HG03457 (cell line): Measurements from ENCODE around the gene DPYSL5.

ENCODE experiments used
- ATAC-seq: cut with Tn5 transposase; IDR thresholded peaks from one replicate; pipeline ENCODE4 v1.9.1; 2021; ENCODE audit warnings: moderate number of reproducible peaks; ENCODE audit not compliant: unreplicated experiment

Gene DPYSL5

DNA sequence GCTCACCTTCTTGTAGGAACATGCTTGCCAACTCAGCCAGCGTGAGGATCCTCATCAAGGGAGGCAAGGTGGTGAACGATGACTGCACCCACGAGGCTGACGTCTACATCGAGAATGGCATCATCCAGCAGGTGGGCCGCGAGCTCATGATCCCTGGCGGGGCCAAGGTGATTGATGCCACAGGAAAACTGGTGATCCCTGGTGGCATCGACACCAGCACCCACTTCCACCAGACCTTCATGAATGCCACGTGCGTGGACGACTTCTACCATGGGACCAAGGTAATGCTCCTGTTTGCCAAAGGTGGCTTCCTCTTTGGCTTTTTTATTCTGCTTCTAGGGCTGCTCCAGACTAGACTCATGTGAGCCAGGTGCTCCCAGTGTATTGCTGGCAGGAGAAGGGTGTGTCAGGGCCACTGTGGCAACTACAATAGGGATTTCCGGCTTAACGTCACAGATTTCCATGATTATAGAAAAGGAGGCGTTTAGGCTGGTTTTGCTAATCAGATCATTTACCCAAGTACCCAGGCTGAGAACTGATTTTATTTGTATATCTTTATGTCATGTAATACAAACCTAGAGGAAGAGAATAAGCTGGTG is 50.6 kb downstream of the DPYSL5 start:
- ATAC-seq, result no peak

DNA sequence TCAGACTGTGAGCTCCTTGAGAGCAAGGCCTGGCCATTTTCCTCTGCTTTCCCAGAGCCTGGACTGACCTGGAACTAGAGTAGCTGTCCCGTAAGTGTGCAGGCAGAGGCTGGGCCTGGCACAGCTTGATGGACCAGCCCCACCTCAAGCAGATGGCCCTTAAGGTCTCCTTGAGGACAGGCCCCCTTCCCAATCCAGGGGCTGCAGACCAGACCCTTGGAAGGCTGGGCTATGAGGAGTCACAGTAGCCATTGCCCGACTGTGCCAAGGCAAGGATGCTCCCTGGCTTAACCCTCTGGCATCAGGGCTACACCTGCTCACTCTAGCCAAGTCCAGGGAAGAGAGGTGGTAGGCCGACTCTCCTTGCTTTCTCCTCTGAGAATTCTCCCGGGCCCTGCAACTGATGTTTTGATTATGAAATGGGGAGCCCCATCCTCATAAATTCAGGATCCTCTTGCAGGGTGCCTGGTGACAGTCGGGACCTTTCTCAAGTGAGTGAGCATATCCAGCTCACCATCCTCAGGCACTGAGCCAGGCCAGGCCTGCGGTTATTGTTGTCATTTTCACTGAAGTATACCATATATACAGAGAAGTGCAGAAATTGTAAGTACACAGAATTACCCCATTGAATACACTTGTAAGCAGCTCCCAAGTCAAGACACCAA is 51.7 kb downstream of the DPYSL5 start:
- ATAC-seq, result no peak

DNA sequence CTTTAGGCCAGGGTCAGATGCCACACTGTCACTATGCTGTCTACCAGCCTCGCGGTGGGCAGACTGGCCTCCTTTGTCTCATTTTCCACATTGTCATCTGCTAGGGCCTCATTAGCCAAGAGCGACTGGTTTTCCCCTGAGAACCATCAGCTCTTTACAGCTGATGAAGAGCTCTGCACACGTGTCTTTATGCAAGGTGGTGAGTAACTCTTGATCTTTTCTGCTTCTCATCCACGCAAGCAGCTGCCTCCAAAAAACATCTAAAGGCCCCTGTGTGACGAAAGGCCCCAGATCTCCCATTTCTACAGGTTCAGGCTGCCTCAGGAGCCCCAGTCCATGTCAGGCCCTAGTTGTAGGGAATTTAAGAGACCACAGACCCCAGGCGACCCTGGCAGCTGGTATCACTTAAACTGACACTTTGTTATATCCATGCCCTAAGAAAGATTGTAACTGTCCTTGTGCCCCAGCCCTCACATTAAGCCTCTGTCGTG is 52.9 kb downstream of the DPYSL5 start:
- no peak for ATAC-seq

DNA sequence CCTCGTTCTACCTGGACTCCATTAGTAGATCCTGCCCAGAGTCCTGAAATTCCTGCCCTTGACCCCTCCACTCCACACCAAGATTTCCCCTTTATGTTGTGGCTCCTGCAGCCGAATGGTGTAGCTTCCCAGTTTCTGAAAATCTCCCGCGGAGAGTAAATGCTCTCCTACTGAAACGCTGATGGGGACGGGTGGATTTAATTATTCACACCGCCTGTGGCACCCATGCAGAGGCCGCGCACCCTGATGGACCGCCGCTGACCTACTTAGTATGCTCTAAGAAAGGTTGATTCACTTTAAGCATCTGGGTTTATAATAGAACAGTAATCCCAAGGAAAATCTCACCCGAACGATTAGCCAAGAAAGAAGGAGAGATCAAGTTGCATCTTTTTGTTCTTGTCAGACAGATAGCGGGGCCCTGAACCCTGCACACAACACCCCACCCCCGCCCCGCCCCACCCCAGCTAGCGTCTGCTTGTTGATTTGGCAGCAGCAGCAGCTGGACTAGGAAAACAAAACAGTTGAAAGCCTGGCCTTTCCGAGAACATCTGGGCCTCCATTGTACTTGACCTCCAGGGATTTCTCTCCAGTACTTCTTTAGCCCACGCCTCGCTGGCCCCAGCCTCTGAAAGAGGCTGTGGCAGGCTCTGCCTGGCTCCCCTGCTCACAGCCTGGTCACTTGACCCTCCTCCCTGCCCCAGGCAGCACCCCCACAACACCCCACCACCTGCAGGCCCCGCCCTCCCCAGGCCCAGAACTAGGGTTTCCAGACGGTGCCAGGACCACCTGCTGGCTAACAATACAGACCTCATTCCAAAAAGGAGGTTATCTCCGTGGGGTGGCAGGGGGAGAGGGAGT is 53.6 kb downstream of the DPYSL5 start:
- no peak for ATAC-seq

DNA sequence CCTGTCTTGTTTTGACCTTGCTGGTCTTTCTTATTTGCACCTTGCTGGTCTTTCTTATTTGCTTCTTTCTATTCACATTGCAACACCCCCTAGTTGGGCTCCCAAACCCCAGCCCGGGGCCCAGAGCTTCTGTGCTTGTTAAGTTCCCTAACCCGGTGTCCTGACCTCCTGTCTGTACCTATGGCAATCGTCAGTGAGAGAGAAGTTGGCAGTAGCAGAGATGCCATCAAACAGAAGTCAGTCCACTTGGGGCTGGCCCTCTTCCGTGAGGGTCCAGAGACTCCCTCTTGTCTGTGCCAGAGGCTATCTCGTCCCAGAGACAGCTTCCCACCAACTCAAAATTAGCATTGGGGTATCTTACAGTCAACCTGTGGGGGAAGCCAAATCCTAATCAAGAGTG is 55.7 kb downstream of the DPYSL5 start:
- no peak for ATAC-seq

DNA sequence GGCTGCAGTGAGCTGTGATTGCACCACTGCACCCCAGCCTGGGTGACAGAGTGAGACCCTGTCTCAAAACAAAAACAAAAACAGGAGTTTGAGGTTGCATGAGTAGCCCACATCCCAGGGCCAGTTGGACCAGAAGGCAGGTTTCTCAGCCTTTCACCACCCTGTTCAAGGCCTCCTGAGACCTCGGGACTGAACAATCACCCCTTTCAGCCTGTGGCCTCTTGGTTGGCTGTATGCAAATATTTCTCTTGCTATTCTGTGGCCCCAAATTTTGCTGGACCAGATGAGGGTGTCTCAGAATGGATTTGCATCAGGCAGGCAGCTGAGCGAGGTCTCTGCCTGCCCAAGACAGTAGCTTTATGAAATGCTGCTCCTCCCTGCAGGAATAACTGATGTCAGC is 56.9 kb downstream of the DPYSL5 start:
- ATAC-seq, result no peak

DNA sequence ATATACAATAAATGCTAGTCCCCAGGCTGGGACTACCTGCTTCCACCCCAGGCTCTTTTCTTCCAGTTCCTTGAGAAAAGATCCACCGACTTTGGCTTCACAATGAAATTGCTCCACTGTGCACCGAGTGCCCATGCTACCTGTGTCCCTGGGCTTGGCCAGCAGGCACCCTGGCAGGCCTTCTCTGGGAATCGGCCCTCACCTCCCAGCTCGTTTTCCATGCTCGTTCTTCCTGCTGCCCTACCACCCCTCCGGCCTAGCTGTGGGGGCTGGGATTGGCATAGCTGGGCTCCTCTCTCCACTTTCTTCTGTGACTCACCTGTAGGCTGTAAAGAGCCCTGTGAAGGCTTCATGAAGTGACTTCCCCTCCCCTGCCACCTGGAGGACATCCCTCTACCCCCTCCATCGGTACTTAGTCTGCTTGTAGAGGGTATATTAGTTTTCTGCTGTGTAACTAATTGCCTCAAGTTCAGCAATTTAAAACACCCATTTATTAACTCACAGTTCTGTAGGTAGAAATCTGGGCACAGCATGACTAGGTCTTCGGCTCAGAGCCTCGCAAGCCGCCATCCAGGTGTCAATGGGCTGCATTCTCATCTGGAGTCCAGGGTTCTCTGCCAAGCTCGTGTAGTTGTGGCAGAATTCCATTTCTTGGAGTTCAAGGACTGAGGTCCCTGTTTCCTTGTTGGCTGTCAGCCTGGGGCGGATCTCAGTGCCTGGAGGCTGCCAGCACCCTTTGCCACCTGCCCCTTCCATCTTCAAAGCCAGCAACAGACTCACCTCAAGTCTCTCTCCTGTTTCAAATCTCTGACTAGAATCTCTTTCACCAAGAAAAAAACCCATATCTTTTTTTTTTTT is 57.6 kb downstream of the DPYSL5 start:
- ATAC-seq, result no peak

DNA sequence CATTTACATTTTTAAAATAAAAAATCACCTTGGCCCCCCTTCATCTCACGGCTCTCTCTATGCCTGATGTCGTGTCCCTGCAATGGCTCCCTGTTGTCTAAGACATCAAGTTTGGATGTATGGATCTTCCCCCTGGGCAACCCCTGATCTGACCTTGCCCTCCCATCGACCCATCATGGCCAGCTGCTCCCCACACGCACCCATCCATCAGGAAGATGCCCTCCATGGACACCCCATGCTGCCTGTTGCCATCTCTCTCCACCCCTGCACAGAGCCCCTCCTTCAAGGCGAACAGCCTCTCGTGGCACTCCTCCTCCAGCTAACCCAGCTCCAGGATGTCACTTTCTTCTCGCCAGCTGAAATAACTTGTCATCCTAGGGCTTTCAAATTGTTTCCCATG is 59.5 kb downstream of the DPYSL5 start:
- no peak for ATAC-seq

DNA sequence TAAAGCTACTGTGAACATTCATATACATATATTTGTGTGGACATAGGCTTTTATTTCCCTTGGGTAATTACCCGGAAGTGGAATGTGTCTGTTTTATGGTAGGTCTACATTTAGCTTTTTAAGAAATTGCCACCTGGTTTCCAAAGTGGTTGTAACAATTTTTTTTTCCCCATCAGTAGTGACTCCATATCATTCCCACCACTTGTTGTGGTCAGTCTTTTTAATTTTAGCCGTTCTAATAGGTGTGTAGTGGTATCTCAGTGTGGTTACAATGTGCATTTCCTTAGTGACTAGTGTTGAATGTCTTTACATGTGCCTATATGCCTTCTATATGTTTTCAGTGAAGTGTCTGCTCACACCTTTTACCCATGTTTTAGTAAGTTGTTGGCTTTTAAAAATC is 62.2 kb downstream of the DPYSL5 start:
- ATAC-seq, result no peak

DNA sequence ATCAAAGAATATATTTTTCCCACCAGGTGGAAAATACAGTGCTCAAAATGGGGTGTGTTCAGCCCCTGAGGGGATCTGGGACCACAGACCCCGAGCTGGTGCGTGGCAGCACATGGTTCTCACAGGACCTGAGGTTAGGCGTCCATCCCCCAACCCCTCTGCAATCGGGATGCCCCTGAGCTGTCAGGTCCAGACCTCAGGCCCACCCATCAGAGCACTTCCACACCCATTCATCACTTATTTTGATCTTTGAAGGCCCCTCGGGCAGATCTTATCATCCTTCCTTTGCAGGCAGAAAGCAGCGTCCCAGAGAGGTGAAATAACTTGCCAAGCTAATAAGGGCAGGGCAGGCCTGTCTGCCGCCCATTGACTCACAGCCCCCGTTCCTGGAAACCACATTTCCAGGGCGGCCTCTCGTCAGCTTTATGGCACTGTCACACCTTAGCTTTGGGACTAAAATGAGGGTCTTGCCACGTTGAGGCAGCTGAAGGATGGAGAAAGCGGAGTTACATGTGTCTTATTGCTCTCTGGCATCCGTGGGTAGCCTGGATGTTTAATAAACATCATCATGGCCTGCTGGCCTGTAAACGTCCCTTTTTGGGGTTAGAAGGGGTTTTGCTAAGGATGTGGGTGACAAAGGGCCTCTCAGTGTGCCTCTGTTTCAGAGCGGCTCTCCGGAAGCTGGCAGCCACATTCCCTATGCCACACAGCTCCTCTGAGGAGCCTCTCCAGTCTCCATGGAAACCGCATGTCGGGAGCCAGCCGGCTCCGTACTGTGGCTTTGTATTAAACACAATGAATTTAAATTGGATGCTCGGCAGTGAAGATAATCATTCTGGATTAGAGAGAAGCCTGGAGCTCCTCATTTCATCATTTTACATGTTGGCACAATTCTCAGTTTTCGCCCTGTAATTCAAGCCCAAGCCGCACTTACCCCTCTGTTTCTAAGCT is 64.3 kb downstream of the DPYSL5 start:
- ATAC-seq, result no peak

DNA sequence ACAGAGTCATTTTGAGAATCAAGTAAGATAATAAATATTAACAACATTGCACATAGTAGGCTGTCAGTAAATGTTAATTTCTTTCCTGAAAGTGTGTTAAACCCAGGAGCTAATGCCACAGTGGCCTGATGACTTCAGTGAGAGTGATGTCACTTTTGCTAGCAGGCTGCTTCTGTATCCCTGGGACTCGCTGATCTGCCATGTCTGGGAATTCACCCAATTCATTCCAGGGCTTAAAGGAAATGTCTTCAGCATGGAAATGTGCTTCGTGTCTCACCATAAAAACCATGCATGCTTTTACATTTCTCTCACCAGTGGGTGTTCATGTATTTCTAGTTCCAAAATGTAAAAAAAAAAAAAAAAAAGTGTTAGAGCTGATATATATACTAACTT is 65.7 kb downstream of the DPYSL5 start:
- no peak for ATAC-seq

DNA sequence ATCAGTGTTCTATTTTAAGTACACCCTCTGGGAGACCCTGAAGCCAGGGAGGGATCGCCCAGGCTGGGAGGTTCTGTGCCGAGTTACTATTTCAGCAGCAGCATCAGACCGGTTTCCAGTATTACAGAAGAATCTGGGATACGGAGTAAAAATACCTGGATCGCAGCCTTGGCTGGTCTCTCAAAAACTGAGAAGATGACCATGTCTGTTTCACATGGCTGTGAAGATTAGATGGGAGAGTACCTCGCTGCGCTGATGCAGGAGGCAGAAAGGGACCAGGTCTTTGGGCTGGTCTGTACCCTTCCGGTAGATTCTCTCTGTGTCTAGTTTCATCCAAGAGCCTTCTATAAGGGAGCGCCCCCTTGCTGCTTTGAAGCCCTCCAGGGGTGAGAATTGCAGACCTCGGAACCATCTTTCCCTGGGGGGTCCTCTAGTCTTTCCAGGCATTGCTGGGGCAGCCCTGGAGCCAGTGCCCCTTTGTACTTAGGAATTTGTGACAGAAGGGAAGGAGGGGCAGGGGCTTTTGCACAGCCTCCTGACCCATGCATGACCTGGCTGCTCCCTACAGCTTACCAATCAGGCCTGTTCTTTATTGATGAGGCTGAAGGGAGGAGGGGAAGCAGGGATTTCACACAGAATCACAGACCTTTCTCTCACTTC is 66.2 kb downstream of the DPYSL5 start:
- ATAC-seq, result no peak

DNA sequence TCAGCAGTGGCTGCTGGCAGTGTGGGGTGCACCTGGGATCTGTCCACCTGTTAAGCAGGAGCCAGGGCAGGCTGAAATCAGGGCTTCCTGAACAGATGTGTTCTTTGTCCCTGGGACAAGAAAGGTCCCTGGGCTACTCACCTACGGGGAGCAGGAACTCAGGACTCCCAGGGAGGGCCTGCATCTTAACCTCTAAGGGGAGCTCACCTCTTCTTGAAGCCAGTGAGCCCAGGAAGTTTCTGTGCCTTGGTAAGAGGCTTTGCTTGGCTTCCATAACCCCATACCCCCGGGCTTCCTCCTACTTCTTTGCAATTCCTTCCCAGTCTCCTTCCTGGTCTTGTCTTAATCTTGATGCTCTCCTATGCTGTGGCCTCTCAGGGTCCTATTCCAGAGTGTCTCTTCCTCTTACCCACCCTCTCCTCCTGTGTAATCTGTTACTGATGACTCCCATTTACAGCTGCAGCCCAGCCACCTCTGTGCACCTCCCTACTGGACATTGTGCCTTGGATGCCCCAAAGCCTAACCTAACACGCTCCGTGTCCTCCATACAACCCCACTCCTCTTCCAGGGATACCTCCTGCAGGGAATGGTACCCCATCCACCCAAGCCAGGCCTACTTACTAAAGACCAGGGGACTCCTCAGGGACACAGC is 66.9 kb downstream of the DPYSL5 start:
- no peak for ATAC-seq

DNA sequence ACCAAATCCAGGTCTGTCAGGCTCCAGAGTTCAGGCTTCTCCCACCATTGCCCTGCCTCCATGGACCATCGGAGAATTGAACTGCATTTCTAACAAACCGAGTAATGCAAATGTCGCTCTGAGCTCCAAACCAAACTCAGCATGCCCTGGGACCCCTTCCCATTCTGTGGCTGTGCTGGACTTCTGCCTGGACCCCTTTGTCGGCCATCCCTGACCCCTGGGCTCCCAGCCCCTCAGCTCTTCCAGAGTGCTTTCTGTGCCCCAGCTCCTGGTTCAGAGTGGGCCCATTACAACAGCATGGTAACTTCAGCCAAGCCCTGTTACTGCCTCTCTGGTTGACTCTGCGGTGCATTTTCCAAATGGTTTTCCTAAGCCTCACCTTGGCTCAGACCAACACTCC is 67.4 kb downstream of the DPYSL5 start:
- ATAC-seq, result no peak

DNA sequence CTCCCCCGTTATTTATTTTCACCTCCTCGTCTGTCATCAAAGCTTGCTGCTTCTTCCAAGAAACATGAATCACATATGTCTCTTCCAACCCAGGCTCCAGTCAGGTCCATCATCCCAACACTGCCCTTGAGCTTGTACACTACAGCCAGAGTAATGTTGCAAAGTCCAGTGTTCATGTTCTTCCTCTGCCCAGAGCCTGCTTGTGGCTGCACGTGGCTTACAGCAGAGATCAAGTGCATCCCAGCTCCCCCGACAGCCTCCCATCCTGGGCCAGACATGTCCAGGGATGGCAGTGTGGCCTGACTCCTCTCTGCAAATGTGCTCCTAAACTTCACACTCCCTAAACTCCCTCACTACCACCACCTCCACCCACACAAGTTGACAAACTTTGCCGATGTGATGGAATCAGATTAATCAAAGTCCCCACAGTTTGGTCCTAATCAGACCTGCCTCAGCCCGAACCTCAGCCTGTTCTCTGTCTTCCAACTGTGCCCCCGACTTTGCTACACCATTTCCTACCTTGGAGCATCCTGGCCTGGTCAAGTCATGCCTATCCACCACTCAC is 68.3 kb downstream of the DPYSL5 start:
- no peak for ATAC-seq

DNA sequence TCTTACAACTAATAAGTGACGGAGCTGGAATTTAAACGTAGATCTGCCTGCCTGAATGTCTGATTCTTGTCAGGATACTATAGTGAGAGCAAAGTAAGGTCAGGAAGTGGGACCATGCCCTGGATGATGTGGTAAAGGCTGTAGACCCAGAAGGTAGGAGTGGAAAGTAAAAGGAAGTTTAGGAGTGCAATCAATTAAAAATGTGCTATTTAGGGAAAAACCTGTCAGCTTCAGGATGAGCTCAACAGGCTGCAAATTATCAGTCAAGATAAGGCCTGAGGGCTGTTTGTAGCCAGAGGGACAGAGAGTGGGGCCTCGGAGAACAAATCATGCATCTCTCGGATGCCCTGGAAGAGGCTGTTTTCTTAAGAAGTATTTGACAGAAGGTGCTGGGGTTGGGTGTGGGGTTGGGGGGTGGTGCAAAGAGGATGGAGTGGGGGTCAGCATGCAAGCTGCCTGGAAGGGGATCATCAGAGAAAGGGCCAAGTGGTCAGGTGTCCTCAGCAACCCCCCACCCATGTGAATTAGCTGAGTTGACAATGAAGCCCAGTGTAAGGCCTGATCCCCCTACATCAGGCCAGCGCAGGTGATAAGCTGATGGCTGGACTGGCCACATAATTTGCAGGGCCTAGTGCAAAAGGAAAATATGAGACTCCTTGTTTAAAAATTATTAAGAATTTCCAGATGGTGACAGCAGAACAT is 69.4 kb downstream of the DPYSL5 start:
- ATAC-seq, result no peak

DNA sequence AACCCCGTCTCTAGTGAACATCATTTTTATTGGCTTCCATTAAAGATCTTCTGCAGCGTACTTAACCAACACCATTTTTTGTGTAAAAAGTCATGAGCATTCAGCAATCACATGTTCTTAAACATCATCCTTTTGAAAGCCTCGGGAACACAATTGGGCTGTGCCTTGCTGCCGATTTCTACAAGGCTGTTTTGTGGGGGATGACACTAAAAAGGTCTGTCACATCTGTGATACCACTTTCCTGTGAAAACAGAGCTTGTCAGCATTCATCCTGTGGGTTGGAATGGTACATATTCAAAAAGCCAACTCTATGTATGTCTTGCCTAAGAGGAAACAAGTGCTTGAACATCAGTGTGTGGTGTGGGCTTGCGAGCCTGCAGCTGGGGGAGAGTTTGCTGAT is 73.4 kb downstream of the DPYSL5 start:
- ATAC-seq, result no peak
